ENCODE results near the gene EIF2B4.

- no peak for TF ChIP-seq CTCF (IDR thresholded peaks at IDR 0.05)
- TF ChIP-seq POLR2A (IDR thresholded peaks at IDR 0.05): no peak
These were observed 47.8 kb downstream of the EIF2B4 start for GRCh38 chr2:27322301-27322765.

Measured in heart left ventricle (tissue), 13 donors.